H9 (cell line): ENCODE measurements around the gene FRRS1L. TPM values are rescaled to one million over a fixed set of nuclear protein-coding genes. Genes with fewer than 3 reads are reported as not detected.

Experiments used
- DNase-seq: peaks from one replicate; pipeline ENCODE4 v3.0.0-alpha.2; 2017
- H2AFZ ChIP-seq: one replicate; pipeline ENCODE4 v1.6.1; 2013; ENCODE audit warnings: mild to moderate bottlenecking, low read length, control low read depth, moderate library complexity
- H2AK5ac ChIP-seq: 2 replicates; pipeline ENCODE4 v1.6.1; 2013; ENCODE audit warnings: low read length, control low read depth, mixed read lengths; ENCODE audit not compliant: insufficient read length
- H2BK120ac ChIP-seq: one replicate; pipeline ENCODE4 v1.6.1; 2013; ENCODE audit warnings: low read depth, mild to moderate bottlenecking, low read length, control low read depth, inconsistent platforms; ENCODE audit not compliant: poor library complexity, severe bottlenecking
- H2BK12ac ChIP-seq: 2 replicates; pipeline ENCODE4 v1.6.1; 2013; ENCODE audit warnings: low read length, control low read depth, mixed read lengths, low read depth; ENCODE audit not compliant: insufficient read length
- H2BK15ac ChIP-seq: 2 replicates; pipeline ENCODE4 v1.6.1; 2013; ENCODE audit warnings: low read depth, low read length, control low read depth
- H2BK20ac ChIP-seq: one replicate; pipeline ENCODE4 v1.6.1; 2013; ENCODE audit warnings: low read depth, mild to moderate bottlenecking, low read length, control low read depth, inconsistent platforms; ENCODE audit not compliant: poor library complexity, severe bottlenecking
- H2BK5ac ChIP-seq: 2 replicates; pipeline ENCODE4 v1.6.1; 2013; ENCODE audit warnings: low read length, control low read depth, mixed read lengths; ENCODE audit not compliant: insufficient read length
- H3K14ac ChIP-seq: 2 replicates; pipeline ENCODE4 v1.6.1; 2013; ENCODE audit warnings: low read length, control low read depth; ENCODE audit not compliant: insufficient read depth
- H3K18ac ChIP-seq: 2 replicates; pipeline ENCODE4 v1.6.1; 2013; ENCODE audit warnings: low read depth, mild to moderate bottlenecking, mixed read lengths, low read length, control low read depth; ENCODE audit not compliant: insufficient read length
- H3K23ac ChIP-seq: 2 replicates; pipeline ENCODE4 v1.6.1; 2013; ENCODE audit warnings: low read length, control low read depth, mixed read lengths, low read depth; ENCODE audit not compliant: insufficient read length
- H3K23me2 ChIP-seq: 2 replicates; pipeline ENCODE4 v1.6.1; 2013; ENCODE audit warnings: low read depth, mild to moderate bottlenecking, mixed read lengths, low read length, control low read depth; ENCODE audit not compliant: insufficient read length, poor library complexity, severe bottlenecking
- H3K27ac ChIP-seq: 2 replicates; pipeline ENCODE4 v1.5.1; 2013; ENCODE audit warnings: low read length, control low read depth, mixed read lengths, low read depth; ENCODE audit not compliant: insufficient read length
- H3K27me3 ChIP-seq: 2 replicates; pipeline ENCODE4 v1.6.1; 2013; ENCODE audit warnings: low read length, control low read depth, inconsistent platforms; ENCODE audit not compliant: insufficient read depth
- H3K4ac ChIP-seq: 2 replicates; pipeline ENCODE4 v1.6.1; 2013; ENCODE audit warnings: low read depth, mild to moderate bottlenecking, control low read depth, inconsistent platforms, low read length, moderate library complexity
- H3K4me1 ChIP-seq: 2 replicates; pipeline ENCODE4 v1.6.1; 2013; ENCODE audit warnings: low read length, control low read depth, inconsistent platforms; ENCODE audit not compliant: insufficient read depth
- H3K4me2 ChIP-seq: 2 replicates; pipeline ENCODE4 v1.6.1; 2013; ENCODE audit warnings: low read length, control low read depth, mixed read lengths; ENCODE audit not compliant: insufficient read length, insufficient read depth
- H3K56ac ChIP-seq: 2 replicates; pipeline ENCODE4 v1.6.1; 2013; ENCODE audit warnings: low read depth, mild to moderate bottlenecking, mixed read lengths, low read length, control low read depth; ENCODE audit not compliant: insufficient read length
- H3K79me1 ChIP-seq: 2 replicates; pipeline ENCODE4 v1.6.1; 2013; ENCODE audit warnings: low read depth, mild to moderate bottlenecking, moderate library complexity, low read length, control low read depth, inconsistent platforms; ENCODE audit not compliant: insufficient read depth, poor library complexity, severe bottlenecking
- H3K79me2 ChIP-seq: 2 replicates; pipeline ENCODE4 v1.6.1; 2013; ENCODE audit warnings: low read length, control low read depth, inconsistent platforms; ENCODE audit not compliant: insufficient read depth
- H3K9ac ChIP-seq: 2 replicates; pipeline ENCODE4 v1.6.1; 2013; ENCODE audit warnings: low read length, control low read depth, mixed read lengths; ENCODE audit not compliant: insufficient read length; ENCODE audit errors: extremely low read depth
- H3K9me3 ChIP-seq: one replicate; pipeline ENCODE4 v1.6.1; 2013; ENCODE audit warnings: low read depth, low read length, inconsistent platforms; ENCODE audit not compliant: control insufficient read depth
- H3T11ph ChIP-seq: one replicate; pipeline ENCODE4 v1.6.1; 2013; ENCODE audit warnings: mild to moderate bottlenecking, low read length, control low read depth, inconsistent platforms
- H4K20me1 ChIP-seq: one replicate; pipeline ENCODE4 v1.6.1; 2013; ENCODE audit not compliant: control insufficient read depth, insufficient read length, insufficient read depth
- H4K5ac ChIP-seq: 2 replicates; pipeline ENCODE4 v1.6.1; 2013; ENCODE audit warnings: low read depth, mild to moderate bottlenecking, mixed read lengths, low read length, control low read depth; ENCODE audit not compliant: insufficient read length
- H4K8ac ChIP-seq: replicated peaks from 2 replicates; pipeline ENCODE4 v1.6.1; 2013; ENCODE audit warnings: low read length, control low read depth, mixed read lengths, low read depth; ENCODE audit not compliant: insufficient read length
- H4K91ac ChIP-seq: 2 replicates; pipeline ENCODE4 v1.6.1; 2013; ENCODE audit warnings: low read depth, mild to moderate bottlenecking, moderate library complexity, mixed read lengths, low read length, control low read depth; ENCODE audit not compliant: insufficient read length
- H3K27ac Mint-ChIP-seq, 3 experiments: 2 replicates in 2 of 3; 3 replicates in 1 of 3; pipeline ENCODE4 v1.8.0; 2020 to 2021; ENCODE audit warnings: mixed read lengths in 3 of 3, mild to moderate bottlenecking in 1 of 3, moderate library complexity in 1 of 3
- H3K27me3 Mint-ChIP-seq: 2 replicates; pipeline ENCODE4 v1.8.0; 2021; ENCODE audit warnings: low read depth, mild to moderate bottlenecking, moderate library complexity, mixed read lengths
- H3K36me3 Mint-ChIP-seq, 3 experiments: 2 replicates in 2 of 3; 3 replicates in 1 of 3; pipeline ENCODE4 v1.8.0; 2020 to 2021; ENCODE audit warnings: low read depth in 3 of 3, mixed read lengths in 3 of 3; ENCODE audit not compliant: insufficient read depth in 1 of 3
- H3K4me1 Mint-ChIP-seq, 2 experiments: 2 replicates each; pipeline ENCODE4 v1.8.0; 2020; ENCODE audit warnings: mixed read lengths in 2 of 2
- H3K4me3 Mint-ChIP-seq, 2 experiments: 2 replicates in 1 of 2; 3 replicates in 1 of 2; pipeline ENCODE4 v1.8.0; 2020 to 2021; ENCODE audit warnings: mild to moderate bottlenecking in 2 of 2, mixed read lengths in 2 of 2, moderate library complexity in 1 of 2
- H3K9me3 Mint-ChIP-seq, 2 experiments: 2 replicates in 1 of 2; 3 replicates in 1 of 2; pipeline ENCODE4 v1.8.0; 2020; ENCODE audit warnings: mild to moderate bottlenecking in 2 of 2, mixed read lengths in 2 of 2, moderate library complexity in 1 of 2
- CTCF ChIP-seq: fragments of 200-600 bp; sonication (generic); conservative IDR thresholded peaks from 3 replicates; pipeline ENCODE4 v1.8.0; 2021; ENCODE audit warnings: antibody characterized with exemption, mild to moderate bottlenecking
- WGBS: extraction: QIAGEN DNeasy Blood & Tissue Kit; methylation state at CpG from one replicate; pipeline ENCODE4 v1.1.7; 2013; ENCODE audit warnings: missing lambda C conversion rate, low lambda C conversion rate, mixed read lengths; ENCODE audit not compliant: insufficient read length; ENCODE audit errors: extremely low coverage; 5-methylcytosine and 5-hydroxymethylcytosine counted together
- total RNA-seq: library from RNA; stranded (reverse); gene quantifications from 2 replicates; pipeline ENCODE4 v1.2.1, GENCODE V29; 2021

FRRS1L gene
- total RNA-seq, 1 experiment from 2014 or later: 3.3 TPM

GRCh38 chr9:109176963-109177362 is 9.9 kb upstream of the FRRS1L start:
- WGBS: no CpG with 5 or more reads among the region's 2 CpGs
- H3K23me2 ChIP-seq: no peaks in the 10 kb centered on the region
- no peak overlapping the region for H3K23ac ChIP-seq

More at GRCh38 chr9:109176963-109177362, 9.9 kb upstream of the FRRS1L start:
- TF ChIP-seq CTCF: no peak
- H3K4me1 ChIP-seq: no peaks in the 10 kb centered on the region
- no peak overlapping the region for H3K56ac ChIP-seq
- H3K18ac ChIP-seq: no peak overlapping the region
- no peak overlapping the region for H4K8ac ChIP-seq
- no peaks in the 10 kb centered on the region for H3K9me3 ChIP-seq
- H3K79me1 ChIP-seq: no peaks in the 10 kb centered on the region
- no peak overlapping the region for H3K4me2 ChIP-seq
- H4K91ac ChIP-seq: no peak overlapping the region
- Mint-ChIP-seq H3K4me1 (0 out of 4 replicates have a peak, but pooled peaks cover 2% of the 10 kb centered on the region in 2 experiments), H3K36me3 (no peaks in the 10 kb centered on the region), H3K27ac (no peak overlapping the region), H3K27me3 (peaks cover 4% of the 10 kb centered on the region; the same call in 1 of the 2 replicates), H3K9me3 (no peaks in the 10 kb centered on the region), H3K4me3 (no peak overlapping the region)
- no peak overlapping the region for H3K4ac ChIP-seq
- no peak overlapping the region for H2BK120ac ChIP-seq
- no peaks in the 10 kb centered on the region for H3K27me3 ChIP-seq
- H3K79me2 ChIP-seq: no peaks in the 10 kb centered on the region
- no peak overlapping the region for H2AFZ ChIP-seq
- H3K14ac ChIP-seq: no peak overlapping the region
- no peak for DNase-seq
- H3K27ac ChIP-seq: no peak overlapping the region
- H3T11ph ChIP-seq: no peak overlapping the region
- no peak overlapping the region for H2BK20ac ChIP-seq
- no peak overlapping the region for H4K5ac ChIP-seq
- H2BK12ac ChIP-seq: no peak overlapping the region
- no peak overlapping the region for H3K9ac ChIP-seq
- H2BK5ac ChIP-seq: no peak overlapping the region
- no peaks in the 10 kb centered on the region for H4K20me1 ChIP-seq
- no peak overlapping the region for H2BK15ac ChIP-seq
- H2AK5ac ChIP-seq: no peak overlapping the region
